H1 (cell line): Measurements from ENCODE around the gene RBM20. TPM values are rescaled to one million over a fixed set of nuclear protein-coding genes. Genes with fewer than 3 reads are reported as not detected.

Source experiments
- CTCF ChIA-PET: fragments of 300-600 bp; sonication (Branson Sonifier 250); formaldehyde crosslinking; loops from one replicate; lab custom pipeline; 2021; ENCODE audit not compliant: partially characterized antibody; lab: Charles Lee
- POLR2A ChIA-PET: fragments of 300-600 bp; sonication (Branson Sonifier 250); formaldehyde crosslinking; loops from one replicate; lab custom pipeline; 2021; ENCODE audit warnings: inconsistent platforms; ENCODE audit not compliant: partially characterized antibody; lab: Charles Lee
- DNase-seq, 2 experiments: peaks; one replicate each; pipeline versions ENCODE4 v3.0.0 to v3.0.0-alpha.2; 2010 to 2022; ENCODE audit warnings: low spot score in 2 of 2, low read depth in 1 of 2, mixed read lengths in 1 of 2
- FAIRE-seq: peaks from 2 replicates; lab custom pipeline; 2011; peaks lifted over from hg19 to GRCh38; lab: Jason Lieb, UNC
- H2AFZ ChIP-seq: 2 replicates; pipeline ENCODE4 v1.8.1; 2012; ENCODE audit warnings: low read length, inconsistent platforms
- H2AK5ac ChIP-seq: 2 replicates; pipeline ENCODE4 v1.6.1; 2013; ENCODE audit warnings: low read depth, low read length
- H2BK120ac ChIP-seq: replicated peaks from 2 replicates; pipeline ENCODE3; 2013; ENCODE audit warnings: low read depth, low read length, inconsistent platforms
- H2BK12ac ChIP-seq: 2 replicates; pipeline ENCODE4 v1.6.1; 2013; ENCODE audit warnings: low read depth, low read length
- H2BK15ac ChIP-seq: 2 replicates; pipeline ENCODE4 v1.6.1; 2013; ENCODE audit warnings: low read length
- H2BK20ac ChIP-seq: 2 replicates; pipeline ENCODE4 v1.6.1; 2013; ENCODE audit warnings: low read length
- H2BK5ac ChIP-seq: 2 replicates; pipeline ENCODE4 v1.6.1; 2013; ENCODE audit warnings: low read depth, low read length
- H3K14ac ChIP-seq: 2 replicates; pipeline ENCODE4 v1.6.1; 2013; ENCODE audit warnings: inconsistent platforms; ENCODE audit not compliant: insufficient read length
- H3K18ac ChIP-seq: 2 replicates; pipeline ENCODE4 v1.6.1; 2013; ENCODE audit warnings: low read length; ENCODE audit errors: extremely low read depth
- H3K23ac ChIP-seq: 2 replicates; pipeline ENCODE4 v1.6.1; 2013; ENCODE audit warnings: inconsistent platforms; ENCODE audit not compliant: insufficient read length
- H3K23me2 ChIP-seq: 2 replicates; pipeline ENCODE4 v1.6.1; 2013; ENCODE audit warnings: low read depth, low read length
- H3K27ac ChIP-seq: 2 replicates; pipeline ENCODE4 v1.6.1; 2011; ENCODE audit warnings: low read depth, low read length, inconsistent platforms
- H3K27me3 ChIP-seq, 4 experiments: replicated peaks in 1 of 4; 1 replicate in 1 of 4; 2 replicates in 3 of 4; pipeline versions ENCODE4 v1.6.1 to v1.8.1; 2011 to 2013; ENCODE audit warnings: low read length in 3 of 4, mild to moderate bottlenecking in 3 of 4, inconsistent platforms in 2 of 4, mixed read lengths in 2 of 4, moderate library complexity in 1 of 4; ENCODE audit not compliant: control insufficient read depth in 3 of 4, insufficient read depth in 3 of 4; ENCODE audit errors: extremely low read depth in 1 of 4
- H3K36me3 ChIP-seq, 4 experiments: 2 replicates each; pipeline versions ENCODE4 v1.6.1 to v1.8.1; 2011 to 2013; ENCODE audit warnings: mild to moderate bottlenecking in 4 of 4, low read length in 3 of 4, moderate library complexity in 2 of 4, control low read depth in 1 of 4, inconsistent platforms in 1 of 4; ENCODE audit not compliant: insufficient read depth in 4 of 4, control insufficient read depth in 2 of 4
- H3K4ac ChIP-seq: replicated peaks from 2 replicates; pipeline ENCODE3; 2013; ENCODE audit warnings: low read length, low read depth, mixed read lengths, inconsistent platforms; ENCODE audit not compliant: insufficient read length
- H3K4me1 ChIP-seq, 4 experiments: replicated peaks in 1 of 4; 1 replicate in 1 of 4; 2 replicates in 3 of 4; pipeline versions ENCODE4 v1.6.1 to v1.8.1; 2011 to 2013; ENCODE audit warnings: low read length in 3 of 4, inconsistent platforms in 2 of 4, mixed read lengths in 1 of 4; ENCODE audit not compliant: insufficient read depth in 4 of 4, control insufficient read depth in 3 of 4
- H3K4me2 ChIP-seq, 2 experiments: 2 replicates each; pipeline versions ENCODE4 v1.6.1 to v1.8.1; 2011 to 2013; ENCODE audit warnings: low read depth in 2 of 2, low read length in 2 of 2, control low read depth in 1 of 2, inconsistent platforms in 1 of 2, mild to moderate bottlenecking in 1 of 2; ENCODE audit not compliant: insufficient read depth in 1 of 2
- H3K4me3 ChIP-seq, 4 experiments: fragments of 200-600, 300-600 bp in 1 of 4; sonication (generic), shearing (Covaris generic), sonication (Bioruptor Twin) in 1 of 4; 2 replicates each; pipeline versions ENCODE4 v1.5.1 to v1.8.1; 2011 to 2016; ENCODE audit warnings: low read length in 4 of 4, low read depth in 3 of 4, control low read depth in 2 of 4, inconsistent platforms in 2 of 4, mild to moderate bottlenecking in 2 of 4, mixed read lengths in 1 of 4, moderate library complexity in 1 of 4; ENCODE audit not compliant: insufficient read depth in 2 of 4; ENCODE audit errors: extremely low read depth in 1 of 4
- H3K56ac ChIP-seq: replicated peaks from 2 replicates; pipeline ENCODE3; 2013; ENCODE audit warnings: low read depth, mild to moderate bottlenecking, mixed read lengths, low read length, inconsistent platforms; ENCODE audit not compliant: insufficient read length
- H3K79me1 ChIP-seq: 2 replicates; pipeline ENCODE4 v1.6.1; 2013; ENCODE audit warnings: low read depth, low read length, control low read depth
- H3K79me2 ChIP-seq, 2 experiments: 2 replicates each; pipeline versions ENCODE4 v1.6.1 to v1.8.1; 2012 to 2013; ENCODE audit warnings: low read length in 2 of 2, mild to moderate bottlenecking in 2 of 2, inconsistent platforms in 1 of 2; ENCODE audit not compliant: insufficient read depth in 2 of 2, control insufficient read depth in 1 of 2
- H3K9ac ChIP-seq, 4 experiments: replicated peaks in 1 of 4; 1 replicate in 1 of 4; 2 replicates in 3 of 4; pipeline versions ENCODE4 v1.6.1 to v1.8.1; 2011 to 2013; ENCODE audit warnings: low read depth in 3 of 4, low read length in 3 of 4, control low read depth in 2 of 4, mild to moderate bottlenecking in 2 of 4, moderate library complexity in 2 of 4, inconsistent platforms in 1 of 4; ENCODE audit errors: extremely low read depth in 1 of 4
- H3K9me3 ChIP-seq, 2 experiments: 2 replicates each; pipeline versions ENCODE4 v1.6.1 to v1.8.1; 2012 to 2013; ENCODE audit warnings: mild to moderate bottlenecking in 2 of 2, moderate library complexity in 2 of 2, control low read depth in 1 of 2, inconsistent platforms in 1 of 2, low read depth in 1 of 2, low read length in 1 of 2, mixed read lengths in 1 of 2; ENCODE audit not compliant: insufficient read depth in 2 of 2
- H4K20me1 ChIP-seq, 2 experiments: replicated peaks in 1 of 2; 2 replicates each; pipeline versions ENCODE3 to v1.8.1; 2011 to 2013; ENCODE audit warnings: inconsistent platforms in 2 of 2, low read length in 2 of 2, mild to moderate bottlenecking in 1 of 2; ENCODE audit not compliant: insufficient read depth in 2 of 2, control insufficient read depth in 1 of 2
- H4K5ac ChIP-seq: 2 replicates; pipeline ENCODE4 v1.6.1; 2013; ENCODE audit warnings: low read length, low read depth, mixed read lengths, inconsistent platforms; ENCODE audit not compliant: insufficient read length
- H4K8ac ChIP-seq: 2 replicates; pipeline ENCODE4 v1.8.0; 2013; ENCODE audit warnings: mild to moderate bottlenecking, moderate library complexity, low read length, inconsistent platforms; ENCODE audit not compliant: insufficient read depth; ENCODE audit errors: extremely low read depth
- H4K91ac ChIP-seq: replicated peaks from 2 replicates; pipeline ENCODE3; 2013; ENCODE audit warnings: low read length, mixed read lengths, inconsistent platforms; ENCODE audit not compliant: insufficient read length
- BRCA1 ChIP-seq: IDR thresholded peaks from 2 replicates; pipeline ENCODE4 v1.6.1; 2012; ENCODE audit warnings: low read depth, low read length, improper control_type of control experiment
- CBX5 ChIP-seq: fragments of 300-800, 300-1000 bp; sonication (generic); IDR thresholded peaks from 2 replicates; pipeline ENCODE4 v1.7.1; 2016; ENCODE audit warnings: antibody characterized with exemption, low read length, low read depth
- CHD2 ChIP-seq: IDR thresholded peaks from 2 replicates; pipeline ENCODE4 v1.6.1; 2012; ENCODE audit warnings: low read length, improper control_type of control experiment
- GABPA ChIP-seq: IDR thresholded peaks from 2 replicates; pipeline ENCODE4 v1.6.1; 2011; ENCODE audit warnings: mild to moderate bottlenecking, low read length, moderate library complexity, borderline replicate concordance; ENCODE audit not compliant: insufficient read depth
- MAFK ChIP-seq: IDR thresholded peaks from 2 replicates; pipeline ENCODE4 v1.6.1; 2012; ENCODE audit warnings: low read depth, mild to moderate bottlenecking, improper control_type of control experiment, low read length
- NANOG ChIP-seq: IDR thresholded peaks from 2 replicates; pipeline ENCODE4 v1.6.1; 2011; ENCODE audit warnings: low read length, low read depth, mild to moderate bottlenecking, inconsistent platforms; ENCODE audit not compliant: insufficient read depth, poor library complexity, severe bottlenecking
- POLR2A ChIP-seq, 2 experiments: IDR thresholded peaks; 1 replicate in 1 of 2; 2 replicates in 1 of 2; pipeline ENCODE4 v1.6.1; 2011; ENCODE audit warnings: low read depth in 2 of 2, low read length in 2 of 2, mild to moderate bottlenecking in 2 of 2; ENCODE audit errors: control extremely low read depth in 1 of 2
- POU5F1 ChIP-seq: IDR thresholded peaks from 2 replicates; pipeline ENCODE4 v1.6.1; 2011; ENCODE audit warnings: low read depth, mild to moderate bottlenecking, low read length, moderate library complexity
- RFX5 ChIP-seq: IDR thresholded peaks from 2 replicates; pipeline ENCODE4 v1.6.1; 2011; ENCODE audit warnings: low read depth, low read length, improper control_type of control experiment, borderline replicate concordance
- SIRT6 ChIP-seq: IDR thresholded peaks from one replicate; pipeline ENCODE4 v1.7.1; 2012; ENCODE audit warnings: low read length, inconsistent platforms
- SIX5 ChIP-seq: IDR thresholded peaks from 2 replicates; pipeline ENCODE4 v1.6.1; 2011; ENCODE audit warnings: mild to moderate bottlenecking, low read depth, low read length
- SUZ12 ChIP-seq: fragments of 200-600 bp; sonication (generic); IDR thresholded peaks from 2 replicates; pipeline ENCODE4 v1.6.1; 2012; ENCODE audit warnings: mild to moderate bottlenecking, inconsistent platforms, low read length, moderate library complexity, mixed read lengths
- TAF7 ChIP-seq: optimal IDR thresholded peaks from 2 replicates; pipeline ENCODE3; 2011; ENCODE audit warnings: low read depth, mild to moderate bottlenecking, inconsistent platforms, low read length, moderate library complexity, borderline replicate concordance
- polyA plus RNA-seq, 7 experiments: library from polyadenylated mRNA; depleted of rRNA in 3 of 7; stranded (reverse) in 5 of 7; unstranded in 2 of 7; fragments of >200 nt in 5 of 7; fragments of 200-250 nt in 2 of 7; gene quantifications; 1 replicate in 5 of 7; 2 replicates in 1 of 7; 4 replicates in 1 of 7; pipeline versions ENCODE4 v1.2.1 to v1.2.3, GENCODE V29; 2011 to 2013; ENCODE audit warnings: missing spikeins in 2 of 7, mixed read lengths in 2 of 7
- total RNA-seq: library from RNA; stranded (reverse); fragmentation: NEBNext Ultra II Directional; extraction: Animal tissue kit (Norgen Biotek cat#: 25700); gene quantifications from 2 replicates; pipeline ENCODE4 v1.2.1, GENCODE V29; 2021
- TF ChIP-seq, protein P1 (sequence below): IDR thresholded peaks from 2 replicates; pipeline ENCODE4 v1.6.1; 2011; ENCODE audit warnings: low read depth, mild to moderate bottlenecking, low read length; ENCODE audit not compliant: insufficient read depth

The RBM20 gene
- total and polyA plus RNA-seq, 2 of the 8 experiments (the other 6 are each of a cell fraction or from before 2014, with no cell fraction given) = 0.05 to 0.63 TPM

DNA sequence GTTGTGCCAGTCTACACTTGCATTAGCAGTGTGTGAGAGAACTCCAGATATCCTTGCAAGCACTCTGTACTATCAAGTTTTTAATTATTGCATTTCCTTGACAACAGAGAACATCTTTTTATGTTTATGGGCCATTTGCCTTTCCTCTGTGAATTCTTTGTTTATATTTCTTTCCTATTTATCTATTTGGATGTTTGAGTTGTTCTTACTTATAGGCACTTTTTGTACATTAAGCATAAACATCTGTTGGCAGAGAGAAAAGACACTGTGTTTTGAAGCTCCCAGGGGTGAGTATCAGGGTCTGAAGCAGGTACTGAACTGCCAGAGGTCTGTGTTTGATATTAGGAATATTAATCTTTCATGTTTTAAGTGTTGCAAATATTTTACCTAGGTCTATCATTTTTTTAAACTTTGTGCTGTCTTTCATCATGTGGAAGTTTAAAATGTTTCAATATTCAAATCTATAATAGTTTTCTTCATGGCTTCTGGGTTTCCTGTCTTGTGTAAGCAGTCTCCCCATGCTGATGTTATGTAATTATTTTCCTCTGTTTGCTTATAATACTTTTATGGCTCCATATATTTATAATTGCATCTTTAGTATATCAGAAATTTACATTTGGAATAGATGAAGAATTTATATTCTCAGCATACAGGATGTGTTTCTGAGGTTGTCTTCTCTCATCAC lies 209.9 kb downstream of the RBM20 start:
- H3K4me3 ChIP-seq = no peak overlapping the region
- no peaks in the 10 kb centered on the region for H3K4me1 ChIP-seq
- no peak overlapping the region for H3K23ac ChIP-seq
- no peak overlapping the region for H2BK120ac ChIP-seq
- H2BK12ac ChIP-seq = no peak overlapping the region
- ChIA-PET POLR2A (no interaction called here), CTCF (interaction anchor here (0.6 to 1.6 kb wide), 5 partner anchors 8 to 50 kb away, joined by 3 to 7 read pairs (median 3); partner anchors contain the start of gene PDCD4)
- no peak overlapping the region for H2BK15ac ChIP-seq
- no peaks in the 10 kb centered on the region for H4K20me1 ChIP-seq
- no peak overlapping the region for H2AK5ac ChIP-seq
- no peaks in the 10 kb centered on the region for H3K79me2 ChIP-seq
- no peak overlapping the region for H3K14ac ChIP-seq
- FAIRE-seq (no peak), DNase-seq (no peak)
- H2BK5ac ChIP-seq = no peak overlapping the region
- no peak overlapping the region for H3K27ac ChIP-seq
- H3K23me2 ChIP-seq = no peaks in the 10 kb centered on the region
- H3K4me2 ChIP-seq = no peak overlapping the region
- no peaks in the 10 kb centered on the region for H3K9me3 ChIP-seq
- no peak overlapping the region for H3K4ac ChIP-seq
- H2BK20ac ChIP-seq = no peak overlapping the region
- H4K91ac ChIP-seq = no peak overlapping the region
- no peak overlapping the region for H3K56ac ChIP-seq
- no peaks in the 10 kb centered on the region for H3K36me3 ChIP-seq
- H4K8ac ChIP-seq = no peak overlapping the region
- H3K79me1 ChIP-seq = no peaks in the 10 kb centered on the region
- no peak overlapping the region for H3K18ac ChIP-seq
- no peak overlapping the region for H3K9ac ChIP-seq
- H2AFZ ChIP-seq = no peak overlapping the region
- H4K5ac ChIP-seq = no peak overlapping the region
- H3K27me3 ChIP-seq = no peaks in the 10 kb centered on the region
- TF ChIP-seq SUZ12 = no peak
- no peak for TF ChIP-seq SIX5
- TF ChIP-seq, protein P1, sequence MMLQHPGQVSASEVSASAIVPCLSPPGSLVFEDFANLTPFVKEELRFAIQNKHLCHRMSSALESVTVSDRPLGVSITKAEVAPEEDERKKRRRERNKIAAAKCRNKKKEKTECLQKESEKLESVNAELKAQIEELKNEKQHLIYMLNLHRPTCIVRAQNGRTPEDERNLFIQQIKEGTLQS = no peak
- TF ChIP-seq BRCA1 = no peak
- TF ChIP-seq MAFK = no peak
- no peak for TF ChIP-seq NANOG
- no peak for TF ChIP-seq POU5F1
- no peak for TF ChIP-seq CBX5
- no peak for TF ChIP-seq SIRT6
- no peak for TF ChIP-seq RFX5
- no peak for TF ChIP-seq CHD2
- no peak for TF ChIP-seq TAF7
- TF ChIP-seq GABPA = no peak
- TF ChIP-seq POLR2A (IDR thresholded peaks at IDR 0.05; ENCODE audit: control extremely low read depth in 1 of 2, low read depth in 2 of 2, low read length in 2 of 2) = no peak
